Measurements from ENCODE around the gene DIS3L2. TPM values are rescaled to one million over a fixed set of nuclear protein-coding genes. Genes with fewer than 3 reads are reported as not detected.

The DIS3L2 gene
- total RNA-seq, 1 donor from 2014 or later: 42.1 TPM

DNA sequence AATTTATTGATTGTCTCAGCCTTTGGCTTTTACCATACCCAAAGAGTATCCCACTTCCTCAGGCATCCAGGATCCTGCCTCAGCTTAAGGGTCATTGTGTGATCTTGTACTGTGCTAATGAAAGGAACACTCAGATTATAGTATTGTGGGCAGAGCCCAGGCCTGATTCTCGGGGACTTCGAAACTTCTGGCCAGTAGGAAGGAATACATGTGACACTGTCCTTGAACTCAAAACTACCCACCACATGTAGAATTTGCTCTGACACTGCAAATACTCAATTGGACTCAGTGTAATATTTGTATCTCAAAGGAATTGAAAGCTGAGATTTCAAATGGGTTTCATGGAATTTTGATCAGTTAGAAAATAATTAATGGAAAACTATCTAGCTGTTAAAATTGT, 15.9 kb downstream of the DIS3L2 start:
- Mint-ChIP-seq H3K27ac (ENCODE audit: unreplicated experiment) (no peak overlapping the region), H3K9me3 (ENCODE audit: unreplicated experiment) (peaks cover 2% of the 10 kb centered on the region), H3K4me1 (ENCODE audit: low read depth, unreplicated experiment) (peaks cover 3% of the 10 kb centered on the region), H3K4me3 (ENCODE audit: unreplicated experiment) (no peak overlapping the region), H3K27me3 (ENCODE audit: unreplicated experiment) (no peaks in the 10 kb centered on the region), H3K36me3 (ENCODE audit: unreplicated experiment) (peaks cover 4% of the 10 kb centered on the region)
- no peak for DNase-seq
- no peak for TF ChIP-seq CTCF (IDR thresholded peaks at IDR 0.05; ENCODE audit: partially characterized antibody, unreplicated experiment)

GRCh38 chr2:231984992-231985391, 23.5 kb downstream of the DIS3L2 start:
- Mint-ChIP-seq H3K36me3 (ENCODE audit: unreplicated experiment) (no peaks in the 10 kb centered on the region), H3K4me1 (ENCODE audit: low read depth, unreplicated experiment) (peaks cover 3% of the 10 kb centered on the region), H3K4me3 (ENCODE audit: unreplicated experiment) (no peak overlapping the region), H3K27me3 (ENCODE audit: unreplicated experiment) (no peaks in the 10 kb centered on the region), H3K27ac (ENCODE audit: unreplicated experiment) (no peak overlapping the region), H3K9me3 (ENCODE audit: unreplicated experiment) (no peaks in the 10 kb centered on the region)
- no peak for TF ChIP-seq CTCF (IDR thresholded peaks at IDR 0.05; ENCODE audit: partially characterized antibody, unreplicated experiment)
- DNase-seq: no peak

- DNase-seq: no peak
- Mint-ChIP-seq H3K9me3 (ENCODE audit: unreplicated experiment) (no peaks in the 10 kb centered on the region), H3K27ac (ENCODE audit: unreplicated experiment) (no peak overlapping the region), H3K4me1 (ENCODE audit: low read depth, unreplicated experiment) (peaks cover 3% of the 10 kb centered on the region), H3K4me3 (ENCODE audit: unreplicated experiment) (no peak overlapping the region), H3K27me3 (ENCODE audit: unreplicated experiment) (no peaks in the 10 kb centered on the region), H3K36me3 (ENCODE audit: unreplicated experiment) (no peaks in the 10 kb centered on the region)
- TF ChIP-seq CTCF (IDR thresholded peaks at IDR 0.05; ENCODE audit: partially characterized antibody, unreplicated experiment): no peak
These were observed 24.3 kb downstream of the DIS3L2 start for GRCh38 chr2:231985823-231986261.

DNA sequence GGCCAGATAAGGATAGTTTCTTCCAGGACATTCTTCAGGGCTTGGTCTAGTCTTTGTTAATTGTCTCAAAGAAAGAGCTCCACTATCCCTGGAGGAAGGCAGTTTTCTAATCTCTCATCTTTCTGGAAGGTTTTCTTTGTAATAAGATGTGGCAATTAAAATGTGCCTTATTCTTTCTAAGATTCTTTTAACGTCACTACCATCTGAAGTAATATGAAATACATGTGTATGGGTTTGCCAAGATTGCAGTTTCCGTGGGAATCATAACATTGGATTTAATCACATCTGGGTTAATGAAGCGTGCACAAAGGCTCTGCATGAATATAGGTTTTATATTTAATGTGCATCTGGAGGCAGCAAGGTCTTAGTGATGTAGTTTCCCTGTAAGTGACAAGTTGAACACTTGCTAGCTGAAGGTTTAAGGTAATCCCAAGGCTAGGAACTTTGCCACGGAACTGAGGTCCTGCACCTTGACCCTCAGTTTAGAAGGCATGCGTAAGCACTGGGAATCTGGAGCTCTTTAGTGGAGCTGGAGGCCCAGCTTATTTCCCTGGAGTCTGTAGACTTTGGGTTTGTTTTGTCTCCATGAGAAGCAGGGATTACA, 25.7 kb downstream of the DIS3L2 start:
- DNase-seq: no peak
- peaks cover 3% of the 10 kb centered on the region for H3K4me1 Mint-ChIP-seq (ENCODE audit: low read depth, unreplicated experiment)
- no peak overlapping the region for H3K4me3 Mint-ChIP-seq (ENCODE audit: unreplicated experiment)
- TF ChIP-seq CTCF (IDR thresholded peaks at IDR 0.05; ENCODE audit: partially characterized antibody, unreplicated experiment): no peak
- no peaks in the 10 kb centered on the region for H3K9me3 Mint-ChIP-seq (ENCODE audit: unreplicated experiment)
- H3K27me3 Mint-ChIP-seq (ENCODE audit: unreplicated experiment): no peaks in the 10 kb centered on the region
- no peak overlapping the region for H3K27ac Mint-ChIP-seq (ENCODE audit: unreplicated experiment)
- no peaks in the 10 kb centered on the region for H3K36me3 Mint-ChIP-seq (ENCODE audit: unreplicated experiment)

DNA sequence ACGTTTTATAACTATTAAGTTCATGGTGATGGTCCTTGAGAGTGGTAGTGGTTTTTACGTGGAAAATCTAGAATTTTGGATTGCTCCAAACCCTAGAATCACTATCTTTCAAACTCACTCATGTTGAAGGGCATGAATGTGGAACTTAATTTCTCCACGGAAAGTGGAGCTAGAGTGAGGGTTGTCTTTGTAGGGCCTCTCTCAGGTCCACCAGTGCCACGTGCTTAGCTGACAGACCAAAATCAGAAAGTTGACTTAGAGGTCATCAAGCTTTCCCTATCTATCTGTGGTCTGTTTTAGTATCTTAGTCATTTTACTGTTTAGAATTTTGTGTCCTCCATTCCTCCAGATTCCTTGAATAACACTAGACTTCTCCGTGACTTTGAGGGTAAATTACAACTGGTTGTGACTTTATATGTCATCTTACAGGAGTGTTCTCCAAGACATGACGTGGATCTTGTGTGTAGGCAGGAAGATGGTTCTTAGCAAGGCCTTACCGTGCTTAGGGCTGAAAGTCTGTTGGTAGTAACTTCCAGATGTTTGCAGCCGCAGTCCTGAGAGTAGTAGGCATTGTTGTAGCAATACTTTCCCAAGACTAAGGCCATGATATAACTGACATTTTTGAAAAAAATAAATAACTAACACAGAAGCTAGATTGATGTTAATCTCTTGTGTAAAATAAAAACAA, 26.8 kb downstream of the DIS3L2 start:
- no peaks in the 10 kb centered on the region for H3K9me3 Mint-ChIP-seq (ENCODE audit: unreplicated experiment)
- no peak overlapping the region for H3K4me3 Mint-ChIP-seq (ENCODE audit: unreplicated experiment)
- TF ChIP-seq CTCF (IDR thresholded peaks at IDR 0.05; ENCODE audit: partially characterized antibody, unreplicated experiment): no peak
- peaks cover 3% of the 10 kb centered on the region for H3K4me1 Mint-ChIP-seq (ENCODE audit: low read depth, unreplicated experiment)
- H3K27me3 Mint-ChIP-seq (ENCODE audit: unreplicated experiment): no peaks in the 10 kb centered on the region
- DNase-seq: no peak
- H3K27ac Mint-ChIP-seq (ENCODE audit: unreplicated experiment): no peak overlapping the region
- no peaks in the 10 kb centered on the region for H3K36me3 Mint-ChIP-seq (ENCODE audit: unreplicated experiment)
